ENCODE results near the gene EGFLAM.
A peak's percentile ranks its signal among the peaks of the same experiment; 100 is the strongest.

The EGFLAM gene

DNA sequence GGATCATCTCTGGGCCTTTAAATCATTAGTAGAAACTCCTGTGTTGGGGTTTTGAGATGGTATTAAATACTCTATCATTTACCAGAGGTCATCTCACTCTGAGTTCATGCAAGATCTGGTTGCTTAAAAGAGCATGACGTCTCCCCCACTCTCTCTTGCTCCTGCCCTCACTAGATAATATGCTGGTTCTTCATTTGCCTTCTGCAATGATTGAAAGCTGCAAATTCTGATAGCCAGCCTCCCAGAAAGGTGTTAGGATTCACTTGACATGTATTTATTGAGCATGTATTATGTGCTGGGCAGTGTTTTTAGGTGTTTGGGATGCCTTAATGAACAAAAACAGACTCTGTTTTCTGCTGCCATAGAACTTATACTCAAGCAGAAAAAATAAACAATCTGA, 41.2 kb downstream of the EGFLAM start:
- no peak for DNase-seq (ENCODE audit: extremely low read depth, low read depth)
- TF ChIP-seq, protein P1, sequence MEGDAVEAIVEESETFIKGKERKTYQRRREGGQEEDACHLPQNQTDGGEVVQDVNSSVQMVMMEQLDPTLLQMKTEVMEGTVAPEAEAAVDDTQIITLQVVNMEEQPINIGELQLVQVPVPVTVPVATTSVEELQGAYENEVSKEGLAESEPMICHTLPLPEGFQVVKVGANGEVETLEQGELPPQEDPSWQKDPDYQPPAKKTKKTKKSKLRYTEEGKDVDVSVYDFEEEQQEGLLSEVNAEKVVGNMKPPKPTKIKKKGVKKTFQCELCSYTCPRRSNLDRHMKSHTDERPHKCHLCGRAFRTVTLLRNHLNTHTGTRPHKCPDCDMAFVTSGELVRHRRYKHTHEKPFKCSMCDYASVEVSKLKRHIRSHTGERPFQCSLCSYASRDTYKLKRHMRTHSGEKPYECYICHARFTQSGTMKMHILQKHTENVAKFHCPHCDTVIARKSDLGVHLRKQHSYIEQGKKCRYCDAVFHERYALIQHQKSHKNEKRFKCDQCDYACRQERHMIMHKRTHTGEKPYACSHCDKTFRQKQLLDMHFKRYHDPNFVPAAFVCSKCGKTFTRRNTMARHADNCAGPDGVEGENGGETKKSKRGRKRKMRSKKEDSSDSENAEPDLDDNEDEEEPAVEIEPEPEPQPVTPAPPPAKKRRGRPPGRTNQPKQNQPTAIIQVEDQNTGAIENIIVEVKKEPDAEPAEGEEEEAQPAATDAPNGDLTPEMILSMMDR (IDR thresholded peaks at IDR 0.05; ENCODE audit: low read depth, low read length): no peak

DNA sequence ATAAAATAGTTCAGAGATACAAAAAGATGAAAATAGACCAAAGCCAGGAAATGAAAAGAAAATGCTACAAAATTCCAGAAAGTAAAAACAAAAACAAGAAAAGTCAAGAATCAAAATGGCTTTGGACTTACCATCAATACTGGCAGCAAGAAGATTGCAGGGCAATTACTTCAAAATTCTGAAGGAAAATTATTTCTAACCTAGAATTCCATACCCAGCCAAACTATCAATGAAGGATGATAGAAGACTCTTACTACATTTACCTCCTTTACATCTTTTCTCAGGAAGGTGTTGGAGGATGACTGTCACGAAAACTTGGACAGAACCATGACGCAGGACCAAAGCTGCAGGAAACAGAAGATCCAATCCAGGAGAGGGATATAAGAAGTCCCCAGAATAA, 46.8 kb downstream of the EGFLAM start:
- no peak for DNase-seq (ENCODE audit: extremely low read depth, low read depth)
- TF ChIP-seq, protein P1 (IDR thresholded peaks at IDR 0.05; ENCODE audit: low read depth, low read length): no peak

DNA sequence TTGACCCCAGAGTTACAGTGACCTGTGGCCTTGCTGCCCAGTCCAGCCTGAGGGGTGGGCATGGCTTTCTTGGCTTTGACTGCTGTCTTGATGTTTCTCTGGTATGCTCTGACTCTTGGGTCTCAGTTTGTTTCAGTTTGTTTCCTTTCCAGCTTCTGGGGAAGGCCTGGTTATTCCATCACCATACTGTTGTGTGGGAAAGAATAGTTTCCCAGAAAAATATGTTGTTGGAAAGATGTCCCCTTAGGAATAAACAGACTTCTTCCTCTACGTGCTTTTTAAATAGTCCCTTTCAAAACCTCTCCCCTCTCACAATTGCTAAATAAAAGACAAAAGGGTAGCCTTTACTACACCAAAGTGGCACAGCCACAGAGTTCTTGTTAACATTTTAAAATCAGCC, 49.5 kb downstream of the EGFLAM start:
- TF ChIP-seq, protein P1 (IDR thresholded peaks at IDR 0.05; ENCODE audit: low read depth, low read length): no peak
- no peak for DNase-seq (ENCODE audit: extremely low read depth, low read depth)

DNA sequence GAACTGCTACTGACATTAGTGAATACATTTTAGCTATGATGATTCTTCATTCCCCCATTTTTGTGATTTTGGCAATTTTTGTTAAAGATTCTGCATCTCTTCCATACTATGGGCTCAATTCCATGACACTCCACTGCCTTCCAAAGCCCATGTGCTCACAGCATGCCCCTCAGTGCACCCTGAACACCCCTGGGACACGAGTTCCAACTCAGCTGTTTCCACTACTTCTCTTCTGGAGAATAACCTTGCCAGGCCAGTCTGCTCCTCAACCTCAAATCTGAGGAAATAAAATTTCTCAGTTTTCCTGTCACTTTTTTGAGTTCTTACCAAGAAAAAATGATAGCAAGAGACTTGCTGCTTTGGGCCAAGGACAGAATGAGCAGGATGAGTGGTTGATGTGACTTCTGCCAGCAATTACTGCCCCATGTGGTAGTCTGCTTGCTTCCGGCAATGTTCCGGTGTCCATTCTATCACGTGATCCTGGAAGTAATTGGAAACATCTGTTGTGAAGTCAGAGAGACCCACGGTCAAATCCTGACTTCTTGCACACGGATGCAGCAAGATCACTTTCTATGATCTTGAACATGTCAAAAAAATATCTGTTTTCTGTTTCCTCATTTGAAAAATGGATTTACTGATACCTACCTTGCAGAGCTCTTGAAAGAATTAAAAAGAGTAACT, 58.3 kb downstream of the EGFLAM start:
- peak; percentile 43 for DNase-seq (ENCODE audit: extremely low read depth, low read depth)
- TF ChIP-seq, protein P1 (IDR thresholded peaks at IDR 0.05; ENCODE audit: low read depth, low read length): peak; percentile 4; the same call in 1 of the 2 replicates

DNA sequence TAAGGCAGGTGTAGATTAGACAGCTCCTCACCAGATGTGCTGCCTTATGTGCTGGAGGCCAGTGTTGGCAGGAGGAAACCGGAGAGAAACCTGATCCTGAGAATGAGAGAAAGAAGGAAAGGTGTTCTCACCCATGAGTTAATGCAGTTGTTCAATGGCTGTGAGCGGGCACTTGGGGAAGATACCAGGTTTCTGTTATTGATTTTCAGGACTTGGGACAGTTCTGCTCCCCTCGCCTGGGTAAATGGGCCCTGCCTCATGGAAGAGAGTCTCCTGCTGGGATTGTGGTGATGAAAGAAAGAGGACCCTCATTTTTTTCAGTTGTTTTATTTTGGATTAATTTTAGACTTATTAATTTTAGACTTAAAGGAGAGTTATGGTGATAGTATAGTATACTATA, 59.5 kb downstream of the EGFLAM start:
- TF ChIP-seq, protein P1 (IDR thresholded peaks at IDR 0.05; ENCODE audit: low read depth, low read length): no peak
- no peak for DNase-seq (ENCODE audit: extremely low read depth, low read depth)

DNA sequence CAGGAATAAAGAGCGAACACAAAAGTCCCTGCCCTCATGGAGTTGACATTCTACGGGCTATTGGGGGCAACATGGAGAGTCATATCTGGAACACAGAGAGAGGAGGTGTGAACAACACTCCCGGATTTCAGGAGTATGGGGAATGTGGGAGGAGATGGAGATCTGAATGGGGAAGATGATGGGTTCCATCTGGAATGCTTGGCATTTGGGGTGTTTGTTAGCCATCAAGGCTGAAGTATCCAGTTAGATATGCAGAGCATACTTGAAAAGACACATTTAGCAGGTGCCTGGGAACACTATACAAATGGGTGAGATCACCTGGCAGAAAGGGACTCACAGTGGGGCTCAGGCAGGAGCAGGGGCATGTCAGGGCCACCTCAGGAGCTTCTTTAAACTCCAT, 61.1 kb downstream of the EGFLAM start:
- TF ChIP-seq, protein P1 (IDR thresholded peaks at IDR 0.05; ENCODE audit: low read depth, low read length): no peak
- no peak for DNase-seq (ENCODE audit: extremely low read depth, low read depth)

DNA sequence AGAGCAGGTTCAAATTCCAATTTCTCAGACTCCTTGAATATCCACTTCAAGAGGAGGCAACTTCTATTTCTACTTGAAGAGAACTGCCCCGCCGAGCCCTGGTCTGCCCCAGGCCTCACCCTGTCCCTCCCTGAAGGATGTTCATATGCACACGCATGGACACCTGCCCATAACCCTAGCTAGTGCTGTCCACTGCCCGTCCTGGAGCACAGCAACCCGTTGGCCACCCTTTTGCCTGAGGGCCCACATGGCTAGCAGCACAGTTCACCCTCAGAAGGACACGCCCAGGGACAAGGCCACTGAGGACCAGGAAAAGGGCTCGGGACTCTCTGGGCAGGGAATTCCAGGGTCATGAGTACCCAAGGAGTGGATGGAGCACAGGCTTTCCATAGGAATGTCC, 63.6 kb downstream of the EGFLAM start:
- TF ChIP-seq, protein P1 (IDR thresholded peaks at IDR 0.05; ENCODE audit: low read depth, low read length): no peak
- DNase-seq (ENCODE audit: extremely low read depth, low read depth): no peak
